ENCODE data around the gene NCKAP1. TPM values are rescaled to one million over a fixed set of nuclear protein-coding genes. Genes with fewer than 3 reads are reported as not detected.
A peak's percentile ranks its signal among the peaks of the same experiment; 100 is the strongest.

NCKAP1 gene, protein sequence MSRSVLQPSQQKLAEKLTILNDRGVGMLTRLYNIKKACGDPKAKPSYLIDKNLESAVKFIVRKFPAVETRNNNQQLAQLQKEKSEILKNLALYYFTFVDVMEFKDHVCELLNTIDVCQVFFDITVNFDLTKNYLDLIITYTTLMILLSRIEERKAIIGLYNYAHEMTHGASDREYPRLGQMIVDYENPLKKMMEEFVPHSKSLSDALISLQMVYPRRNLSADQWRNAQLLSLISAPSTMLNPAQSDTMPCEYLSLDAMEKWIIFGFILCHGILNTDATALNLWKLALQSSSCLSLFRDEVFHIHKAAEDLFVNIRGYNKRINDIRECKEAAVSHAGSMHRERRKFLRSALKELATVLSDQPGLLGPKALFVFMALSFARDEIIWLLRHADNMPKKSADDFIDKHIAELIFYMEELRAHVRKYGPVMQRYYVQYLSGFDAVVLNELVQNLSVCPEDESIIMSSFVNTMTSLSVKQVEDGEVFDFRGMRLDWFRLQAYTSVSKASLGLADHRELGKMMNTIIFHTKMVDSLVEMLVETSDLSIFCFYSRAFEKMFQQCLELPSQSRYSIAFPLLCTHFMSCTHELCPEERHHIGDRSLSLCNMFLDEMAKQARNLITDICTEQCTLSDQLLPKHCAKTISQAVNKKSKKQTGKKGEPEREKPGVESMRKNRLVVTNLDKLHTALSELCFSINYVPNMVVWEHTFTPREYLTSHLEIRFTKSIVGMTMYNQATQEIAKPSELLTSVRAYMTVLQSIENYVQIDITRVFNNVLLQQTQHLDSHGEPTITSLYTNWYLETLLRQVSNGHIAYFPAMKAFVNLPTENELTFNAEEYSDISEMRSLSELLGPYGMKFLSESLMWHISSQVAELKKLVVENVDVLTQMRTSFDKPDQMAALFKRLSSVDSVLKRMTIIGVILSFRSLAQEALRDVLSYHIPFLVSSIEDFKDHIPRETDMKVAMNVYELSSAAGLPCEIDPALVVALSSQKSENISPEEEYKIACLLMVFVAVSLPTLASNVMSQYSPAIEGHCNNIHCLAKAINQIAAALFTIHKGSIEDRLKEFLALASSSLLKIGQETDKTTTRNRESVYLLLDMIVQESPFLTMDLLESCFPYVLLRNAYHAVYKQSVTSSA
- total RNA-seq (90.4 and 91.4 TPM in 2 replicates), polyA plus RNA-seq (81.7 and 102 TPM in 2 replicates)

DNA sequence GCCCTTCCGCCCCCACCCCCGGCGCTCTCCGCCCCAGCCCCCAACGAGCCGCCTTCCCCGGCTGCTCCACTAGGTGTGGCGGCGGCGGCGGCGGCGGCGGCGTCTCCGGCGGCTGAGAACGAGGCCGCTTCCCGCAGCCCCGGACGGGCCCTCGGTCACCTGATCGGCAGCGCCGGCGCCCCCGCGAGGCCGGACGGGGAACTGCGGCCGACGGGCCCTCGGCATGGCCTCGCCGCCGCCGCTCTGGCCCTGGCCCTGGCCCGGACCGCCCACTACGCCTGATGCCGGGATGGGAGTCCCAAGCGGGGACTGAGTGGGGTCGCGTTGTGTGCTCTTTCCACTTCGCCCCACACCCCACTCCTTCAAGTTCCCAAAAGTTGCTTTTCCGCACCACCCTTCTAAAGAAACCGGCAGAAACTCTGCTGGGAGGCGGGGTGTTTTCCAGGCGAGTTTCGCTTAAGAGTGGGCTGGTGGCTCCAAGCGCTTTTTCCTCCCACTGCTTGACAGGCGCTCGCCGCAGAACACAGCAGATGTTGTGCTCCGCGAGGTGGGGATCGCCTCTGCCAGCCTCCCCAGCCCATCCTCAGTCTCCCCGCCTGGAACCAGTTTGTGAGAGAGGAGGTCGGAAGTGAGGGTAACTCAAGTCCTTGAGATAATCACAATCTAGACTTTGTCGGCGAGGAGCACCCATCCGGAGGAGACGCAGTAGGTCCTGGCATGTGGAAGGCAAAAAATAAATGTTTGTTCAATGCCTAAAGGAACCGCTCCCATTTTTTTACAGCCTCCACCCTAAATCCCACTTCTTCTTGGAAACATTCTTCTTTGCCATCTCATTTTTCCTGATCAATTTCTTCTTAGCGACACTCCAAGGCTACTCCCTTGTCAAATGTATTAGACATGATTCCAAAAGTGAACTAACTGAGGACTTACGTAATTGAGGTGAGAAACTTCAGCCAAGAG, at the start of gene NCKAP1:
Gene NCKAP1 (minus strand): TSS at position 117 of the 960 bp plus-strand sequence. CDS start 358 bp downstream, outside the sequence.
- no peaks in the 10 kb centered on the region for H3K27me3 ChIP-seq

DNA sequence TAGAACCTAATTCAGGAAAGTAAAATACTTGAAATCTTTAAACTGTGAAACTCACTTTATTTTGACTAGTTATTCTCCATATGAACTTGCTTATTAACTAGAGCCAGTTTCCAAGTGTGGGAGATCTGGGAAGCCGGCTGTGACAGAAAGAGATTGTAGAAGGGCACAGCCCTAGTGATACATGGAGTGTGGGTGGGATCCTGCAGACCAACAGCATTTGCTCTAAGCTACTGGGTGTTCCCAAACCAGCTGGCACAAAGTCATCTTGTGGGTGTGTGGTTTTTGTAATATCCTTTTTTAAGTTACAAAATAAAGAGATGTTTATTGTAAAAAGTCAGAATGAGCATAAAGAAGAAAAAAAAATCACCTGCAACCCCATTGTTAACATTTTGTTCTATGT, 43.7 kb upstream of the NCKAP1 start:
- DNase-seq (ENCODE audit: low read depth in 1 of 2, low spot score in 1 of 2) = peak; percentile 6 to 41
- H3K4me1 ChIP-seq (ENCODE audit: low read depth) = peaks cover 13% of the 10 kb centered on the region
- TF ChIP-seq, protein P1, sequence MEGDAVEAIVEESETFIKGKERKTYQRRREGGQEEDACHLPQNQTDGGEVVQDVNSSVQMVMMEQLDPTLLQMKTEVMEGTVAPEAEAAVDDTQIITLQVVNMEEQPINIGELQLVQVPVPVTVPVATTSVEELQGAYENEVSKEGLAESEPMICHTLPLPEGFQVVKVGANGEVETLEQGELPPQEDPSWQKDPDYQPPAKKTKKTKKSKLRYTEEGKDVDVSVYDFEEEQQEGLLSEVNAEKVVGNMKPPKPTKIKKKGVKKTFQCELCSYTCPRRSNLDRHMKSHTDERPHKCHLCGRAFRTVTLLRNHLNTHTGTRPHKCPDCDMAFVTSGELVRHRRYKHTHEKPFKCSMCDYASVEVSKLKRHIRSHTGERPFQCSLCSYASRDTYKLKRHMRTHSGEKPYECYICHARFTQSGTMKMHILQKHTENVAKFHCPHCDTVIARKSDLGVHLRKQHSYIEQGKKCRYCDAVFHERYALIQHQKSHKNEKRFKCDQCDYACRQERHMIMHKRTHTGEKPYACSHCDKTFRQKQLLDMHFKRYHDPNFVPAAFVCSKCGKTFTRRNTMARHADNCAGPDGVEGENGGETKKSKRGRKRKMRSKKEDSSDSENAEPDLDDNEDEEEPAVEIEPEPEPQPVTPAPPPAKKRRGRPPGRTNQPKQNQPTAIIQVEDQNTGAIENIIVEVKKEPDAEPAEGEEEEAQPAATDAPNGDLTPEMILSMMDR (IDR thresholded peaks at IDR 0.05; ENCODE audit: low read depth, low read length) = no peak

More for the DNA sequence above, at the start of gene NCKAP1:
- peak within 1 kb of the TSS; percentile 98 for H3K4me3 ChIP-seq
- peak within 1 kb of the TSS; percentile 99 for H3K27ac ChIP-seq
- peak; percentile 91 to 93 for DNase-seq (ENCODE audit: low read depth in 1 of 2, low spot score in 1 of 2)
- H3K4me1 ChIP-seq (ENCODE audit: low read depth) = peaks cover 25% of the 10 kb centered on the region
- TF ChIP-seq, protein P1 (IDR thresholded peaks at IDR 0.05; ENCODE audit: low read depth, low read length) = peak; percentile 57
- no peaks in the 10 kb centered on the region for H3K9me3 ChIP-seq (ENCODE audit: low read depth)
- H3K36me3 ChIP-seq = no peaks in the 10 kb centered on the region

DNA sequence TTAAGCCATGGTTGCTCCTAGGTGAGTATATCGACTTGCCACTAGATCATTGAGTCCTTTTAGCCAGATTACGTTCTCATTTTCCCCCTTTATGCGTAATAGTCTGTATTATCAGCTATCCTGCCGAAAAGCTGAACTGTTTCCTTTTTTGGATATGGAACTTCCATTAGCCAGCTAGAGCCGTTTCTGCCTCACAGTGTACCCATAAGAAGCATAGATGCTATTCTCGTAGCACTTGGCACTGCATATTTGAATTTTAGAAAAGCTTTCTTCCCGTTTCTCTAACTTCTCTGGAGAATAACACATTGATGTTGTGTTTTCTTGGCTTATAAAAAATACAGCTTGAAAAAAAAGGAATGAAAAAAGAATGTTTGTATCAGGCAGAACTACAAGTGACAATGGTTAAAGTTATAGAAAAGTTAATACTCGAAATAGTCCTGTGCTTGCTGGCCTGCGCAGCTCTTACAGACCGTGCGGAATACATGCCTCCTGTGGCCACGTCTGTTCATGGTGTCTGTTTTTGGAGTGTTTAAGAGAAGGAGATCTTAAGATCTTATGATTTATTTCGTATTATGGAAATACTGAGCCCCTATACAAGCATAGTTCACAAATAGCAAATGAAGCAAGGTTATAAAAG, 41.0 kb upstream of the NCKAP1 start:
- no peaks in the 10 kb centered on the region for H3K9me3 ChIP-seq (ENCODE audit: low read depth)
- TF ChIP-seq, protein P1 (IDR thresholded peaks at IDR 0.05; ENCODE audit: low read depth, low read length) = no peak
- H3K4me1 ChIP-seq (ENCODE audit: low read depth) = peaks cover 13% of the 10 kb centered on the region
- peaks cover 14% of the 10 kb centered on the region for H3K27me3 ChIP-seq
- DNase-seq (ENCODE audit: low read depth in 1 of 2, low spot score in 1 of 2) = peak; percentile 7 to 46
- peak overlapping the region; percentile 39 for H3K4me3 ChIP-seq
- H3K36me3 ChIP-seq = no peaks in the 10 kb centered on the region
- H3K27ac ChIP-seq = peak overlapping the region; percentile 7

More for the DNA sequence above, 43.7 kb upstream of the NCKAP1 start:
- Histone ChIP-seq H3K27me3 (no peaks in the 10 kb centered on the region), H3K27ac (no peak overlapping the region), H3K36me3 (no peaks in the 10 kb centered on the region), H3K9me3 (ENCODE audit: low read depth) (no peaks in the 10 kb centered on the region), H3K4me3 (no peak overlapping the region)

DNA sequence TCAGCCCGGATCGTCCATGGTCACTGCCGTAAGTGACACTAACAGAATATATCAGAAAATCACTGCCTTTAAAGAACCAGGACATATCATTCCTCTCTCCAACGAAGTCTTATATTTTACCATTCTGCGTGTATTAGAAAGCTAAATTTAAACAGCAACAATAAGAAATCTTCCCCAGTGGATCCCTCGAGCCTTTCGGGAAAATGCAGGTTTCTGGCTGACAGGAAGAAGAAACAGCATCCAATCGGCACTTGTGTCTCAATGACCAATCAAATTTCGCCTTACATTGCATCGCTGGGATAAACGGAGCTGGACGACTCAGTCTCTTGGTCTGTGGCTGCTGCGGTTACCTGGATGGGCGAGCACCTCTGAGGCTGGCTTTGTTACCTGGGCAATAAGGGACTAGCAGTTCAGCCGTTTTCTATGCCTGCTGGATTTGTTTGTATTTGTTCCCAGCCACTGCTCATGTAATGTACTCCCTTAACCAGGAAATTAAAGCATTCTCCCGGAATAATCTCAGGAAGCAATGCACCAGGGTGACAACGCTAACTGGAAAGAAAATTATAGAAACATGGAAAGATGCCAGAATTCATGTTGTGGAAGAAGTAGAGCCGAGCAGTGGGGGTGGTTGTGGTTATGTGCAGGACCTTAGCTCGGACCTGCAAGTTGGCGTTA, 40.3 kb upstream of the NCKAP1 start, which contains the start of gene DUSP19:
Gene DUSP19 (plus strand): TSS at position 284 of the 675 bp plus-strand sequence. CDS start 187 bp downstream, at position 471.
- DNase-seq (ENCODE audit: low read depth in 1 of 2, low spot score in 1 of 2) = peak; percentile 84 to 93
- Histone ChIP-seq H3K9me3 (ENCODE audit: low read depth) (no peaks in the 10 kb centered on the region), H3K36me3 (no peaks in the 10 kb centered on the region), H3K4me3 (peak within 1 kb of the TSS; percentile 39), H3K4me1 (ENCODE audit: low read depth) (peaks cover 13% of the 10 kb centered on the region), H3K27ac (peak within 1 kb of the TSS; percentile 7), H3K27me3 (peaks cover 14% of the 10 kb centered on the region)
- TF ChIP-seq, protein P1 (IDR thresholded peaks at IDR 0.05; ENCODE audit: low read depth, low read length) = no peak

Data from cardiac muscle cell (in vitro differentiated cells and primary cell).